ENCODE data around the gene SH3RF2.

The SH3RF2 gene

GRCh38 chr5:145912019-145912418 lies 24.4 kb upstream of the SH3RF2 start:
- Histone ChIP-seq H3K4me2 (ENCODE audit: low read depth, low read length) (no peak overlapping the region), H3F3A (ENCODE audit: insufficient read depth, low read length) (no peaks in the 10 kb centered on the region), H3K9ac (ENCODE audit: low read length) (no peak overlapping the region), H3K79me2 (ENCODE audit: low read length) (no peaks in the 10 kb centered on the region), H3K27me3 (replicated peaks; ENCODE audit: insufficient read depth, low read length) (no peaks in the 10 kb centered on the region), H3K9me3 (replicated peaks; ENCODE audit: insufficient read depth, low read length) (no peaks in the 10 kb centered on the region), H3K4me3 (ENCODE audit: low read length) (no peak overlapping the region), H2AFZ (ENCODE audit: low read length) (no peak overlapping the region), H3K4me1 (ENCODE audit: low read length) (no peaks in the 10 kb centered on the region), H4K20me1 (ENCODE audit: insufficient read depth, low read length) (no peaks in the 10 kb centered on the region), H3K36me3 (replicated peaks; ENCODE audit: insufficient read depth, low read length) (no peaks in the 10 kb centered on the region), H3K27ac (ENCODE audit: low read length) (no peak overlapping the region), H3K9me2 (replicated peaks; ENCODE audit: insufficient read depth, low read length) (no peaks in the 10 kb centered on the region)
- DNase-seq = no peak
- TF ChIP-seq EZH2 (optimal IDR thresholded peaks at IDR 0.05; ENCODE audit: low read depth, low read length) (no peak), EZH2phosphoT487 (IDR thresholded peaks at IDR 0.05; ENCODE audit: low read length) (no peak)
- TF ChIP-seq, protein P1, sequence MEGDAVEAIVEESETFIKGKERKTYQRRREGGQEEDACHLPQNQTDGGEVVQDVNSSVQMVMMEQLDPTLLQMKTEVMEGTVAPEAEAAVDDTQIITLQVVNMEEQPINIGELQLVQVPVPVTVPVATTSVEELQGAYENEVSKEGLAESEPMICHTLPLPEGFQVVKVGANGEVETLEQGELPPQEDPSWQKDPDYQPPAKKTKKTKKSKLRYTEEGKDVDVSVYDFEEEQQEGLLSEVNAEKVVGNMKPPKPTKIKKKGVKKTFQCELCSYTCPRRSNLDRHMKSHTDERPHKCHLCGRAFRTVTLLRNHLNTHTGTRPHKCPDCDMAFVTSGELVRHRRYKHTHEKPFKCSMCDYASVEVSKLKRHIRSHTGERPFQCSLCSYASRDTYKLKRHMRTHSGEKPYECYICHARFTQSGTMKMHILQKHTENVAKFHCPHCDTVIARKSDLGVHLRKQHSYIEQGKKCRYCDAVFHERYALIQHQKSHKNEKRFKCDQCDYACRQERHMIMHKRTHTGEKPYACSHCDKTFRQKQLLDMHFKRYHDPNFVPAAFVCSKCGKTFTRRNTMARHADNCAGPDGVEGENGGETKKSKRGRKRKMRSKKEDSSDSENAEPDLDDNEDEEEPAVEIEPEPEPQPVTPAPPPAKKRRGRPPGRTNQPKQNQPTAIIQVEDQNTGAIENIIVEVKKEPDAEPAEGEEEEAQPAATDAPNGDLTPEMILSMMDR (IDR thresholded peaks at IDR 0.05; ENCODE audit: low read length) = no peak

GRCh38 chr5:145912594-145912993 lies 23.8 kb upstream of the SH3RF2 start:
- no peaks in the 10 kb centered on the region for H3K27me3 ChIP-seq (replicated peaks; ENCODE audit: insufficient read depth, low read length)
- H3K36me3 ChIP-seq (replicated peaks; ENCODE audit: insufficient read depth, low read length) = no peaks in the 10 kb centered on the region
- no peak overlapping the region for H2AFZ ChIP-seq (ENCODE audit: low read length)
- no peak for DNase-seq
- no peak overlapping the region for H3K9ac ChIP-seq (ENCODE audit: low read length)
- no peaks in the 10 kb centered on the region for H3K9me2 ChIP-seq (replicated peaks; ENCODE audit: insufficient read depth, low read length)
- H3K79me2 ChIP-seq (ENCODE audit: low read length) = no peaks in the 10 kb centered on the region
- no peaks in the 10 kb centered on the region for H3K9me3 ChIP-seq (replicated peaks; ENCODE audit: insufficient read depth, low read length)
- no peak overlapping the region for H3K4me2 ChIP-seq (ENCODE audit: low read depth, low read length)
- no peaks in the 10 kb centered on the region for H4K20me1 ChIP-seq (ENCODE audit: insufficient read depth, low read length)
- H3K4me1 ChIP-seq (ENCODE audit: low read length) = no peaks in the 10 kb centered on the region
- no peaks in the 10 kb centered on the region for H3F3A ChIP-seq (ENCODE audit: insufficient read depth, low read length)
- TF ChIP-seq EZH2phosphoT487 (IDR thresholded peaks at IDR 0.05; ENCODE audit: low read length) (no peak), EZH2 (optimal IDR thresholded peaks at IDR 0.05; ENCODE audit: low read depth, low read length) (no peak)
- TF ChIP-seq, protein P1 (IDR thresholded peaks at IDR 0.05; ENCODE audit: low read length) = no peak
- H3K4me3 ChIP-seq (ENCODE audit: low read length) = no peak overlapping the region
- no peak overlapping the region for H3K27ac ChIP-seq (ENCODE audit: low read length)

DNA sequence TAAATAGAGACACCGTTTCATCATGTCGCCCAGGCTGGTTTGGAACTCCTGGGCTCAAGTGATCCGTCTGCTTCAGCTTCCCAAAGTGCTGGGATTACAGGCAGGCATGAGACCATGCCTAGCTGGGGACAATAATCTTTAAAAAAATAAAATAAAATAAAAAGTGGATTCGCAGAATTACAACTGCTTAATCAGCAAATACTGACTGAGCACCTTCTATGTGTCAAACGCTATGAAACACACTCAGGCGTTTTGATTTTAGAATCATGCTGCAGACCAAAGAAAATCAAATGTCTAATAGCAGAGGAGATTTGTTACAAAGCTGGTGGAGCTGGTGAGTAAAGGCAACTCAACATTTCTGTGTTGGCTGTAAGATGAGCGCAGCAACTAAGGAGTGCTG lies 22.7 kb upstream of the SH3RF2 start:
- no peak overlapping the region for H3K4me2 ChIP-seq (ENCODE audit: low read depth, low read length)
- no peaks in the 10 kb centered on the region for H3K9me3 ChIP-seq (replicated peaks; ENCODE audit: insufficient read depth, low read length)
- H3K27ac ChIP-seq (ENCODE audit: low read length) = no peak overlapping the region
- no peaks in the 10 kb centered on the region for H4K20me1 ChIP-seq (ENCODE audit: insufficient read depth, low read length)
- H3K9me2 ChIP-seq (replicated peaks; ENCODE audit: insufficient read depth, low read length) = no peaks in the 10 kb centered on the region
- DNase-seq = no peak
- H3F3A ChIP-seq (ENCODE audit: insufficient read depth, low read length) = no peaks in the 10 kb centered on the region
- H3K79me2 ChIP-seq (ENCODE audit: low read length) = no peaks in the 10 kb centered on the region
- TF ChIP-seq EZH2phosphoT487 (IDR thresholded peaks at IDR 0.05; ENCODE audit: low read length) (no peak), EZH2 (optimal IDR thresholded peaks at IDR 0.05; ENCODE audit: low read depth, low read length) (no peak)
- TF ChIP-seq, protein P1 (IDR thresholded peaks at IDR 0.05; ENCODE audit: low read length) = no peak
- H3K4me1 ChIP-seq (ENCODE audit: low read length) = no peaks in the 10 kb centered on the region
- H3K27me3 ChIP-seq (replicated peaks; ENCODE audit: insufficient read depth, low read length) = no peaks in the 10 kb centered on the region
- H2AFZ ChIP-seq (ENCODE audit: low read length) = no peak overlapping the region
- H3K36me3 ChIP-seq (replicated peaks; ENCODE audit: insufficient read depth, low read length) = no peaks in the 10 kb centered on the region
- H3K9ac ChIP-seq (ENCODE audit: low read length) = no peak overlapping the region
- no peak overlapping the region for H3K4me3 ChIP-seq (ENCODE audit: low read length)
